NCI-H510A (cell line): ENCODE data around the gene RXFP1.

Source experiments
- DNase-seq: peaks from one replicate; lab custom pipeline; 2025; lab: John Stamatoyannopoulos, UW

The RXFP1 gene

GRCh38 chr4:158673633-158674032 is 152.0 kb downstream of the RXFP1 start:
- no peak for DNase-seq

GRCh38 chr4:158676076-158676475 is 154.4 kb downstream of the RXFP1 start:
- DNase-seq, result no peak

- DNase-seq, result no peak
Observed at GRCh38 chr4:158678767-158679166, 157.1 kb downstream of the RXFP1 start.

- no peak for DNase-seq
Observed at GRCh38 chr4:158681629-158682028, 159.9 kb downstream of the RXFP1 start.

GRCh38 chr4:158682066-158682465 is 160.4 kb downstream of the RXFP1 start:
- no peak for DNase-seq

GRCh38 chr4:158688813-158689212 is 167.1 kb downstream of the RXFP1 start:
- DNase-seq, result no peak
